ENCODE data around the gene PRR30.
A peak's percentile ranks its signal among the peaks of the same experiment; 100 is the strongest.

PRR30 gene

GRCh38 chr2:27149570-27150405 lies 10.6 kb upstream of the PRR30 start (continued):
- no peak for TF ChIP-seq ZNF473 (tag by site-specific recombination; IDR thresholded peaks at IDR 0.05)
- no peak for TF ChIP-seq ZNF354C (tag by site-specific recombination; IDR thresholded peaks at IDR 0.05; ENCODE audit: borderline replicate concordance, low read depth)
- TF ChIP-seq ZXDB (tag by site-specific recombination; IDR thresholded peaks at IDR 0.05), result no peak
- no peak for TF ChIP-seq ZNF324 (tag by site-specific recombination; IDR thresholded peaks at IDR 0.05)
- no peak for TF ChIP-seq ZBTB49 (tag by site-specific recombination; IDR thresholded peaks at IDR 0.05; ENCODE audit: low read depth)
- TF ChIP-seq KLF8 (tag by site-specific recombination; IDR thresholded peaks at IDR 0.05), result no peak
- no peak for TF ChIP-seq ZNF610 (tag by site-specific recombination; IDR thresholded peaks at IDR 0.05; ENCODE audit: borderline replicate concordance)
- TF ChIP-seq ZNF654 (tag by site-specific recombination; IDR thresholded peaks at IDR 0.05; ENCODE audit: low read depth), result no peak
- TF ChIP-seq, protein P1, sequence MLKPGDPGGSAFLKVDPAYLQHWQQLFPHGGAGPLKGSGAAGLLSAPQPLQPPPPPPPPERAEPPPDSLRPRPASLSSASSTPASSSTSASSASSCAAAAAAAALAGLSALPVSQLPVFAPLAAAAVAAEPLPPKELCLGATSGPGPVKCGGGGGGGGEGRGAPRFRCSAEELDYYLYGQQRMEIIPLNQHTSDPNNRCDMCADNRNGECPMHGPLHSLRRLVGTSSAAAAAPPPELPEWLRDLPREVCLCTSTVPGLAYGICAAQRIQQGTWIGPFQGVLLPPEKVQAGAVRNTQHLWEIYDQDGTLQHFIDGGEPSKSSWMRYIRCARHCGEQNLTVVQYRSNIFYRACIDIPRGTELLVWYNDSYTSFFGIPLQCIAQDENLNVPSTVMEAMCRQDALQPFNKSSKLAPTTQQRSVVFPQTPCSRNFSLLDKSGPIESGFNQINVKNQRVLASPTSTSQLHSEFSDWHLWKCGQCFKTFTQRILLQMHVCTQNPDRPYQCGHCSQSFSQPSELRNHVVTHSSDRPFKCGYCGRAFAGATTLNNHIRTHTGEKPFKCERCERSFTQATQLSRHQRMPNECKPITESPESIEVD (tag by site-specific recombination; IDR thresholded peaks at IDR 0.05), result no peak
- no peak for TF ChIP-seq GLIS2 (tag by site-specific recombination; IDR thresholded peaks at IDR 0.05)
- no peak for TF ChIP-seq ZBTB1 (tag by site-specific recombination; IDR thresholded peaks at IDR 0.05)

- no peaks in the 10 kb centered on the region for H3K4me1 ChIP-seq (ENCODE audit: control insufficient read depth, insufficient read depth, low read length)
- POLR2A ChIA-PET, result no interaction called here
- no peak within 1 kb of the TSS for H3K4me3 ChIP-seq (ENCODE audit: low read depth, low read length)
- H3K27ac ChIP-seq (ENCODE audit: extremely low read depth, low read depth, low read length), result no peak within 1 kb of the TSS
- CTCF ChIA-PET, result interaction anchor here (1.4 kb wide), 1 partner anchor 21 kb away, joined by 4 read pairs; no protein-coding TSS in a partner anchor
- H3K9me3 ChIP-seq (ENCODE audit: control insufficient read depth, insufficient read depth, low read depth, low read length), result no peaks in the 10 kb centered on the region
- H3K36me3 ChIP-seq (ENCODE audit: control insufficient read depth in 2 of 2, insufficient read depth in 1 of 2, low read length in 2 of 2), result no peaks in the 10 kb centered on the region
- no peak for TF ChIP-seq ZSCAN5A (tag by site-specific recombination; IDR thresholded peaks at IDR 0.05)
- peak; percentile 66 for TF ChIP-seq EGR2 (tag by site-specific recombination; IDR thresholded peaks at IDR 0.05; ENCODE audit: low read depth)
- peak; percentile 77 for TF ChIP-seq ZFHX2 (tag by site-specific recombination; conservative IDR thresholded peaks at IDR 0.05)
- TF ChIP-seq ZNF121 (tag by site-specific recombination; IDR thresholded peaks at IDR 0.05), result no peak
Observed at GRCh38 chr2:27148801-27149439, 9.7 kb upstream of the PRR30 start, which contains the start of gene TCF23. Gene TCF23, plus strand, starts transcription at chr2:27149004. Its CDS starts 130 bp downstream, at chr2:27149134.

GRCh38 chr2:27147935-27148334 lies 8.7 kb upstream of the PRR30 start:
- ChIA-PET CTCF (interaction anchor here (1.4 kb wide), 1 partner anchor 22 kb away, joined by 4 read pairs; no protein-coding TSS in a partner anchor), POLR2A (no interaction called here)
- Histone ChIP-seq H3K9me3 (ENCODE audit: control insufficient read depth, insufficient read depth, low read depth, low read length) (no peaks in the 10 kb centered on the region), H3K4me3 (ENCODE audit: low read depth, low read length) (no peak overlapping the region), H3K4me1 (ENCODE audit: control insufficient read depth, insufficient read depth, low read length) (no peaks in the 10 kb centered on the region), H3K36me3 (ENCODE audit: control insufficient read depth in 2 of 2, insufficient read depth in 1 of 2, low read length in 2 of 2) (no peaks in the 10 kb centered on the region), H3K27ac (ENCODE audit: extremely low read depth, low read depth, low read length) (no peak overlapping the region)
- TF ChIP-seq, protein P2, sequence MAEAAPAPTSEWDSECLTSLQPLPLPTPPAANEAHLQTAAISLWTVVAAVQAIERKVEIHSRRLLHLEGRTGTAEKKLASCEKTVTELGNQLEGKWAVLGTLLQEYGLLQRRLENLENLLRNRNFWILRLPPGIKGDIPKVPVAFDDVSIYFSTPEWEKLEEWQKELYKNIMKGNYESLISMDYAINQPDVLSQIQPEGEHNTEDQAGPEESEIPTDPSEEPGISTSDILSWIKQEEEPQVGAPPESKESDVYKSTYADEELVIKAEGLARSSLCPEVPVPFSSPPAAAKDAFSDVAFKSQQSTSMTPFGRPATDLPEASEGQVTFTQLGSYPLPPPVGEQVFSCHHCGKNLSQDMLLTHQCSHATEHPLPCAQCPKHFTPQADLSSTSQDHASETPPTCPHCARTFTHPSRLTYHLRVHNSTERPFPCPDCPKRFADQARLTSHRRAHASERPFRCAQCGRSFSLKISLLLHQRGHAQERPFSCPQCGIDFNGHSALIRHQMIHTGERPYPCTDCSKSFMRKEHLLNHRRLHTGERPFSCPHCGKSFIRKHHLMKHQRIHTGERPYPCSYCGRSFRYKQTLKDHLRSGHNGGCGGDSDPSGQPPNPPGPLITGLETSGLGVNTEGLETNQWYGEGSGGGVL (tag by site-specific recombination; IDR thresholded peaks at IDR 0.05), result no peak
- no peak for TF ChIP-seq ZBTB49 (tag by site-specific recombination; IDR thresholded peaks at IDR 0.05; ENCODE audit: low read depth)
- TF ChIP-seq AEBP2 (tag by site-specific recombination; IDR thresholded peaks at IDR 0.05; ENCODE audit: borderline replicate concordance), result no peak
- TF ChIP-seq ZNF707 (tag by site-specific recombination; IDR thresholded peaks at IDR 0.05), result no peak
- TF ChIP-seq ZNF223 (tag by site-specific recombination; IDR thresholded peaks at IDR 0.05), result no peak
- TF ChIP-seq ZNF501 (tag by site-specific recombination; IDR thresholded peaks at IDR 0.05), result no peak
